Neural cell (in vitro differentiated cells): ENCODE data around the gene TMEM167A. TPM values are rescaled to one million over a fixed set of nuclear protein-coding genes. Genes with fewer than 3 reads are reported as not detected.

Experiments
- H2AFZ ChIP-seq: fragments of 200-600, 300-800 bp; sonication (generic), shearing (Covaris generic); 2 replicates; pipeline ENCODE4 v1.6.0; 2014; ENCODE audit warnings: low read depth, mild to moderate bottlenecking, antibody characterized with exemption, low read length, moderate library complexity
- H3F3A ChIP-seq: fragments of 200-600 bp; shearing (Covaris generic); 2 replicates; pipeline ENCODE4 v1.6.1; 2016; ENCODE audit warnings: mild to moderate bottlenecking, moderate library complexity, mixed read lengths, antibody characterized with exemption, low read length; ENCODE audit not compliant: insufficient read depth, poor library complexity, severe bottlenecking
- H3K27ac ChIP-seq: fragments of 200-600, 300-800 bp; sonication (generic), shearing (Covaris generic); 2 replicates; pipeline ENCODE4 v1.5.1; 2014; ENCODE audit warnings: mild to moderate bottlenecking, low read length, moderate library complexity
- H3K27me3 ChIP-seq: fragments of 300-800, 200-600 bp; sonication (generic), shearing (Covaris generic); 2 replicates; pipeline ENCODE4 v1.6.0; 2014; ENCODE audit warnings: mild to moderate bottlenecking, low read depth, low read length, moderate library complexity; ENCODE audit not compliant: insufficient read depth
- H3K36me3 ChIP-seq: fragments of 300-800, 200-600 bp; sonication (generic), shearing (Covaris generic); 2 replicates; pipeline ENCODE4 v1.5.1; 2014; ENCODE audit warnings: mild to moderate bottlenecking, antibody characterized with exemption, low read length, moderate library complexity; ENCODE audit not compliant: insufficient read depth
- H3K4me2 ChIP-seq: fragments of 300-800, 200-600 bp; sonication (generic), shearing (Covaris generic); 2 replicates; pipeline ENCODE4 v1.6.0; 2014; ENCODE audit warnings: mild to moderate bottlenecking, low read length
- H3K4me3 ChIP-seq: fragments of 300-800, 200-600 bp; sonication (generic), shearing (Covaris generic); 2 replicates; pipeline ENCODE4 v1.5.1; 2014; ENCODE audit warnings: mild to moderate bottlenecking, low read length, moderate library complexity
- H3K79me2 ChIP-seq: fragments of 200-600 bp; shearing (Covaris generic); replicated peaks from 2 replicates; pipeline ENCODE4 v1.6.0; 2014; ENCODE audit warnings: mild to moderate bottlenecking, low read length, moderate library complexity; ENCODE audit not compliant: insufficient read depth
- H3K9ac ChIP-seq: fragments of 300-800, 200-600 bp; sonication (generic), shearing (Covaris generic); 2 replicates; pipeline ENCODE4 v1.6.1; 2016; ENCODE audit warnings: mild to moderate bottlenecking, low read length, mixed read lengths
- H3K9me2 ChIP-seq: fragments of 200-600 bp; shearing (Covaris generic); 2 replicates; pipeline ENCODE4 v1.6.1; 2016; ENCODE audit warnings: mild to moderate bottlenecking, low read length, mixed read lengths; ENCODE audit not compliant: insufficient read depth
- H3K9me3 ChIP-seq: fragments of 200-600, 300-800 bp; sonication (generic), shearing (Covaris generic); 2 replicates; pipeline ENCODE4 v1.6.1; 2016; ENCODE audit warnings: mild to moderate bottlenecking, mixed run types, low read length, moderate library complexity, mixed read lengths
- H4K20me1 ChIP-seq: fragments of 200-600 bp; shearing (Covaris generic); 2 replicates; pipeline ENCODE4 v1.6.1; 2016; ENCODE audit warnings: mild to moderate bottlenecking, mixed run types; ENCODE audit not compliant: insufficient read depth
- CTCF ChIP-seq: fragments of 450-650 bp; IDR thresholded peaks from 2 replicates; pipeline ENCODE4 v1.5.1; 2014; ENCODE audit warnings: antibody characterized with exemption, mild to moderate bottlenecking, moderate library complexity; ENCODE audit not compliant: poor library complexity, severe bottlenecking
- EP300 ChIP-seq: fragments of 450-650 bp; conservative IDR thresholded peaks from 2 replicates; pipeline ENCODE4 v1.6.1; 2014; ENCODE audit warnings: antibody characterized with exemption, mild to moderate bottlenecking, moderate library complexity; ENCODE audit not compliant: poor library complexity, severe bottlenecking
- EZH2 ChIP-seq: fragments of 200-600, 300-800 bp; shearing (Covaris generic), sonication (generic); IDR thresholded peaks from 2 replicates; pipeline ENCODE4 v1.6.1; 2014; ENCODE audit warnings: antibody characterized with exemption, low read length, borderline replicate concordance, mild to moderate bottlenecking; ENCODE audit not compliant: insufficient read depth, poor library complexity, severe bottlenecking
- MXI1 ChIP-seq: fragments of 450-650 bp; conservative IDR thresholded peaks from 2 replicates; pipeline ENCODE4 v1.6.1; 2014; ENCODE audit warnings: antibody characterized with exemption, mild to moderate bottlenecking; ENCODE audit not compliant: poor library complexity, severe bottlenecking
- POLR2AphosphoS5 ChIP-seq: IDR thresholded peaks from 2 replicates; pipeline ENCODE4 v1.6.1; 2012
- RAD21 ChIP-seq: fragments of 450-650 bp; conservative IDR thresholded peaks from 2 replicates; pipeline ENCODE4 v1.6.1; 2014; ENCODE audit warnings: antibody characterized with exemption, mild to moderate bottlenecking, moderate library complexity
- REST ChIP-seq: IDR thresholded peaks from 2 replicates; pipeline ENCODE4 v1.6.1; 2012; ENCODE audit warnings: borderline replicate concordance
- SMC3 ChIP-seq: fragments of 450-650 bp; conservative IDR thresholded peaks from 2 replicates; pipeline ENCODE4 v1.6.1; 2014; ENCODE audit warnings: antibody characterized with exemption, mild to moderate bottlenecking, moderate library complexity; ENCODE audit not compliant: poor library complexity
- TAF1 ChIP-seq: IDR thresholded peaks from 2 replicates; pipeline ENCODE4 v1.6.1; 2012; ENCODE audit warnings: low read depth
- polyA plus RNA-seq: library from polyadenylated mRNA; depleted of rRNA; stranded (reverse); fragments of >200 nt; gene quantifications from 2 replicates; pipeline ENCODE4 v1.2.3, GENCODE V29; 2014

The TMEM167A gene
- polyA plus RNA-seq, 1 donor from 2014 or later: 436 TPM

GRCh38 chr5:83050723-83051340 lies 26.4 kb downstream of the TMEM167A start:
- H3K9ac ChIP-seq: no peak overlapping the region
- no peaks in the 10 kb centered on the region for H3F3A ChIP-seq
- peaks cover 12% of the 10 kb centered on the region for H3K79me2 ChIP-seq
- H3K4me3 ChIP-seq: no peak overlapping the region
- H4K20me1 ChIP-seq: no peaks in the 10 kb centered on the region
- no peak overlapping the region for H2AFZ ChIP-seq
- no peak overlapping the region for H3K27ac ChIP-seq
- H3K4me2 ChIP-seq: no peak overlapping the region
- peaks cover 2% of the 10 kb centered on the region for H3K36me3 ChIP-seq
- H3K9me2 ChIP-seq: no peaks in the 10 kb centered on the region
- no peak for TF ChIP-seq REST
- TF ChIP-seq TAF1: no peak
- TF ChIP-seq RAD21: no peak
- TF ChIP-seq EP300: no peak
- TF ChIP-seq POLR2AphosphoS5: no peak
- TF ChIP-seq EZH2: no peak
- no peak for TF ChIP-seq CTCF
- TF ChIP-seq MXI1: no peak
- TF ChIP-seq SMC3: no peak
- no peaks in the 10 kb centered on the region for H3K27me3 ChIP-seq
- H3K9me3 ChIP-seq: no peaks in the 10 kb centered on the region

GRCh38 chr5:83049370-83049885 lies 27.8 kb downstream of the TMEM167A start:
- Histone ChIP-seq H3K79me2 (peaks cover 3% of the 10 kb centered on the region), H3K9me2 (no peaks in the 10 kb centered on the region), H3K4me2 (no peak overlapping the region), H3F3A (no peaks in the 10 kb centered on the region), H3K9ac (no peak overlapping the region), H3K27ac (no peak overlapping the region), H3K4me3 (no peak overlapping the region), H3K36me3 (no peaks in the 10 kb centered on the region), H4K20me1 (no peaks in the 10 kb centered on the region), H2AFZ (no peak overlapping the region), H3K9me3 (no peaks in the 10 kb centered on the region), H3K27me3 (no peaks in the 10 kb centered on the region)
- no peak for TF ChIP-seq TAF1
- no peak for TF ChIP-seq MXI1
- TF ChIP-seq EP300: no peak
- TF ChIP-seq REST: no peak
- TF ChIP-seq RAD21: no peak
- no peak for TF ChIP-seq EZH2
- TF ChIP-seq POLR2AphosphoS5: no peak
- TF ChIP-seq SMC3: no peak
